Activated CD4-positive, CD25-positive, alpha-beta regulatory T cell treated with anti-CD3 and anti-CD28 coated beads, Interleukin-2, amount 50 U/mL, for 24 hours (primary cell): ENCODE measurements around the gene SEMA7A.
A peak's percentile ranks its signal among the peaks of the same experiment; 100 is the strongest.

Experiments used
- ATAC-seq, 2 donors: fragments of 150-1000 bp; cut with Tn5 transposase; one replicate each; pipeline ENCODE4 v1.10.0; 2021; ENCODE audit warnings: mild to moderate bottlenecking in 1 of 2, moderate library complexity in 1 of 2

The SEMA7A gene

GRCh38 chr15:74414603-74415338 is 19.0 kb downstream of the SEMA7A start:
- ATAC-seq: no peak

GRCh38 chr15:74414081-74414580 is 19.6 kb downstream of the SEMA7A start:
- ATAC-seq: no peak

GRCh38 chr15:74413350-74414080 is 20.2 kb downstream of the SEMA7A start:
- no peak for ATAC-seq

- no peak for ATAC-seq
Observed at GRCh38 chr15:74412159-74412558, 21.6 kb downstream of the SEMA7A start.

GRCh38 chr15:74411686-74412085 is 22.1 kb downstream of the SEMA7A start:
- ATAC-seq: no peak

- ATAC-seq: no peak
Observed at GRCh38 chr15:74410502-74410901, 23.3 kb downstream of the SEMA7A start.

GRCh38 chr15:74409225-74409624 is 24.5 kb downstream of the SEMA7A start:
- ATAC-seq: no peak

- no peak for ATAC-seq
Observed at GRCh38 chr15:74408815-74409214, 24.9 kb downstream of the SEMA7A start.

- no peak for ATAC-seq
Observed at GRCh38 chr15:74408385-74408784, 25.4 kb downstream of the SEMA7A start.

- no peak for ATAC-seq
Observed at GRCh38 chr15:74406992-74407705, 26.6 kb downstream of the SEMA7A start.

GRCh38 chr15:74406517-74406916 is 27.2 kb downstream of the SEMA7A start:
- no peak for ATAC-seq

GRCh38 chr15:74405823-74406222 is 27.9 kb downstream of the SEMA7A start:
- no peak for ATAC-seq

GRCh38 chr15:74403991-74404563 is 29.7 kb downstream of the SEMA7A start:
- no peak for ATAC-seq

- ATAC-seq: no peak
Observed at GRCh38 chr15:74403588-74403919, 30.2 kb downstream of the SEMA7A start.

GRCh38 chr15:74402873-74403587 is 30.7 kb downstream of the SEMA7A start:
- ATAC-seq: peak; percentile 86 to 87

GRCh38 chr15:74402337-74402841 is 31.4 kb downstream of the SEMA7A start:
- peak in 1 of 2 donors; percentile 0 for ATAC-seq

GRCh38 chr15:74400915-74401757 is 32.6 kb downstream of the SEMA7A start:
- peak; percentile 22 to 33 for ATAC-seq

- ATAC-seq: peak in 1 of 2 donors; percentile 0
Observed at GRCh38 chr15:74400313-74400860, 33.4 kb downstream of the SEMA7A start.

- no peak for ATAC-seq
Observed at GRCh38 chr15:74399511-74400312, 34.0 kb downstream of the SEMA7A start.

- ATAC-seq: no peak
Observed at GRCh38 chr15:74399100-74399499, 34.7 kb downstream of the SEMA7A start.
